ENCODE measurements around the gene PLXNB1. TPM values are rescaled to one million over a fixed set of nuclear protein-coding genes. Genes with fewer than 3 reads are reported as not detected.

Gene PLXNB1
- total RNA-seq, 1 experiment from 2014 or later, result 35.6 TPM

DNA sequence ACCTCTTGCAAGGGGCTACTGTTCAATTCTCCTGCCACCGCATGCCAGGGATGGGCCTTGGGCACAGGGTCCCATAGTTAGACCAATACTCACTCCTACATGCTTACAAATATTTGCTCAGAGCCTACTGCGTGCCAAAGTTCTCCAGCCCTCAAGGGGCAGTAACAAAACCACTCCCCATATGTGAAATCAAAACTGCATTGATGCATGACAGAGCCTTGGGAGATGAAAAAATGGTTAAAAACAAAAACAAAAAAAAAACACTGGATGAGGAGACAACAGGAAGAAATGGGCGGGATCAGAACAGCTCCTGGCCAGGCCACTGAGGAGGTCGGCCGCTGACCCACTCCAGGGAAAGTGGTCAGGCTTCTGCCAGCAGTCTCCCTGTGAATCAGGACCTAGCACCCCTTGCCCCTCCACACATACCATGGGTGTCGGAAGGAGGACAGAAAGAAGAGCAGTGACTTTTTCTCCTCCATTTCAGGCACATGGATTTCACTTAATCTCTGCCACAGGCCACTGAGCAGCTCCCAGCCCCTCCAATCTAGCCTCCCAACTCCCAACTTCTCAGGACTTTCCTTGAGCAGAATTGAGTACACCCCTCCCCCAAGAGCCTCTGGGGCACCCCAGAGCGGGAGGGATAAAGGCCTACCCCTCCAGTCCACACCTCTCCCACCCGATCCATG is 2.8 kb downstream of the PLXNB1 start:
- H3K36me3 ChIP-seq (ENCODE audit: control insufficient read depth in 1 of 2, insufficient read depth in 2 of 2, low read length in 2 of 2), result peaks cover 0 to 2% of the 10 kb centered on the region in 2 experiments; a peak in 1 of 4 replicates
- H3K27me3 ChIP-seq (ENCODE audit: insufficient read depth, low read length), result no peaks in the 10 kb centered on the region
- no TSS peak for BruUV-seq (replicated peaks)
- ChIA-PET CTCF (interaction anchor here (1.0 to 1.2 kb wide), 2 partner anchors 9 kb away, joined by 3 read pairs; no protein-coding TSS in a partner anchor), RAD21 (ENCODE audit: low non-redundant PET in 1 of 2, low total read pairs in 2 of 2, uncharacterized antibody in 2 of 2, unreplicated experiment in 2 of 2) (no interaction called here), POLR2A (no interaction called here)
- H3K4me2 ChIP-seq (ENCODE audit: low read length), result no peak overlapping the region
- H3K79me2 ChIP-seq (ENCODE audit: insufficient read depth, low read length), result no peaks in the 10 kb centered on the region; the same call in 1 of the 2 replicates
- H3K4me3 ChIP-seq (replicated peaks in 1 of 2; ENCODE audit: low read depth in 1 of 2, low read length in 2 of 2), result no peak overlapping the region
- no peak overlapping the region for H3K27ac ChIP-seq (ENCODE audit: low read depth, low read length)
- ATAC-seq (no peak), DNase-seq (ENCODE audit: low read depth, low spot score) (no peak)
- no peak overlapping the region for H2AFZ ChIP-seq (ENCODE audit: low read depth, low read length, poor library complexity, severe bottlenecking)
- no peaks in the 10 kb centered on the region for H3K9me3 ChIP-seq (ENCODE audit: control insufficient read depth in 1 of 2, insufficient read depth in 1 of 2, low read depth in 1 of 2, low read length in 2 of 2)
- intact Hi-C loops (cut with micrococcal nuclease), result no loop called here
- H4K20me1 ChIP-seq (ENCODE audit: insufficient read depth), result no peaks in the 10 kb centered on the region
- no peak overlapping the region for H3K9ac ChIP-seq (ENCODE audit: low read length)
- no peaks in the 10 kb centered on the region for H3K9me2 ChIP-seq (ENCODE audit: insufficient read depth)
- TF ChIP-seq, protein P1, sequence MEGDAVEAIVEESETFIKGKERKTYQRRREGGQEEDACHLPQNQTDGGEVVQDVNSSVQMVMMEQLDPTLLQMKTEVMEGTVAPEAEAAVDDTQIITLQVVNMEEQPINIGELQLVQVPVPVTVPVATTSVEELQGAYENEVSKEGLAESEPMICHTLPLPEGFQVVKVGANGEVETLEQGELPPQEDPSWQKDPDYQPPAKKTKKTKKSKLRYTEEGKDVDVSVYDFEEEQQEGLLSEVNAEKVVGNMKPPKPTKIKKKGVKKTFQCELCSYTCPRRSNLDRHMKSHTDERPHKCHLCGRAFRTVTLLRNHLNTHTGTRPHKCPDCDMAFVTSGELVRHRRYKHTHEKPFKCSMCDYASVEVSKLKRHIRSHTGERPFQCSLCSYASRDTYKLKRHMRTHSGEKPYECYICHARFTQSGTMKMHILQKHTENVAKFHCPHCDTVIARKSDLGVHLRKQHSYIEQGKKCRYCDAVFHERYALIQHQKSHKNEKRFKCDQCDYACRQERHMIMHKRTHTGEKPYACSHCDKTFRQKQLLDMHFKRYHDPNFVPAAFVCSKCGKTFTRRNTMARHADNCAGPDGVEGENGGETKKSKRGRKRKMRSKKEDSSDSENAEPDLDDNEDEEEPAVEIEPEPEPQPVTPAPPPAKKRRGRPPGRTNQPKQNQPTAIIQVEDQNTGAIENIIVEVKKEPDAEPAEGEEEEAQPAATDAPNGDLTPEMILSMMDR (IDR thresholded peaks at IDR 0.05 in 2 of 3, conservative IDR thresholded peaks at IDR 0.05 in 1 of 3; ENCODE audit: borderline replicate concordance in 1 of 3, insufficient read depth in 1 of 3, low read depth in 2 of 3, low read length in 2 of 3), result no peak
- TF ChIP-seq ZNF274 (IDR thresholded peaks at IDR 0.05; ENCODE audit: low read depth, low read length), result no peak
- TF ChIP-seq, protein P2, sequence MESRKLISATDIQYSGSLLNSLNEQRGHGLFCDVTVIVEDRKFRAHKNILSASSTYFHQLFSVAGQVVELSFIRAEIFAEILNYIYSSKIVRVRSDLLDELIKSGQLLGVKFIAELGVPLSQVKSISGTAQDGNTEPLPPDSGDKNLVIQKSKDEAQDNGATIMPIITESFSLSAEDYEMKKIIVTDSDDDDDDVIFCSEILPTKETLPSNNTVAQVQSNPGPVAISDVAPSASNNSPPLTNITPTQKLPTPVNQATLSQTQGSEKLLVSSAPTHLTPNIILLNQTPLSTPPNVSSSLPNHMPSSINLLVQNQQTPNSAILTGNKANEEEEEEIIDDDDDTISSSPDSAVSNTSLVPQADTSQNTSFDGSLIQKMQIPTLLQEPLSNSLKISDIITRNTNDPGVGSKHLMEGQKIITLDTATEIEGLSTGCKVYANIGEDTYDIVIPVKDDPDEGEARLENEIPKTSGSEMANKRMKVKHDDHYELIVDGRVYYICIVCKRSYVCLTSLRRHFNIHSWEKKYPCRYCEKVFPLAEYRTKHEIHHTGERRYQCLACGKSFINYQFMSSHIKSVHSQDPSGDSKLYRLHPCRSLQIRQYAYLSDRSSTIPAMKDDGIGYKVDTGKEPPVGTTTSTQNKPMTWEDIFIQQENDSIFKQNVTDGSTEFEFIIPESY (IDR thresholded peaks at IDR 0.05; ENCODE audit: extremely low read depth, insufficient replicate concordance, low read length), result no peak
- no peak for TF ChIP-seq TCF7L2 (IDR thresholded peaks at IDR 0.05; ENCODE audit: borderline replicate concordance, extremely low read depth, insufficient read depth, insufficient read length)
- TF ChIP-seq RAD21 (IDR thresholded peaks at IDR 0.05; ENCODE audit: low read depth), result no peak
- no peak for TF ChIP-seq ZFX (IDR thresholded peaks at IDR 0.05)
- TF ChIP-seq JUND (IDR thresholded peaks at IDR 0.05), result no peak
- no peak for TF ChIP-seq EZH2phosphoT487 (IDR thresholded peaks at IDR 0.05; ENCODE audit: borderline replicate concordance)
- no peak for TF ChIP-seq POLR2A (IDR thresholded peaks at IDR 0.05; ENCODE audit: borderline replicate concordance, extremely low read depth, insufficient read depth, insufficient read length)
- TF ChIP-seq ELF1 (IDR thresholded peaks at IDR 0.05; ENCODE audit: borderline replicate concordance, low read depth), result no peak
- no peak for TF ChIP-seq CBX3 (IDR thresholded peaks at IDR 0.05; ENCODE audit: low read depth)
- TF ChIP-seq, protein P3, sequence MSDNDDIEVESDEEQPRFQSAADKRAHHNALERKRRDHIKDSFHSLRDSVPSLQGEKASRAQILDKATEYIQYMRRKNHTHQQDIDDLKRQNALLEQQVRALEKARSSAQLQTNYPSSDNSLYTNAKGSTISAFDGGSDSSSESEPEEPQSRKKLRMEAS (IDR thresholded peaks at IDR 0.05), result no peak
- H3K4me1 ChIP-seq (ENCODE audit: control insufficient read depth in 1 of 2, insufficient read depth in 2 of 2, low read length in 2 of 2), result peaks cover 20 to 36% of the 10 kb centered on the region in 2 experiments
